ENCODE measurements around the gene ARL6IP5. TPM values are rescaled to one million over a fixed set of nuclear protein-coding genes. Genes with fewer than 3 reads are reported as not detected.

The ARL6IP5 gene
- total and polyA plus RNA-seq, 2 of the 13 experiments (the other 11 are each of a cell fraction or from before 2014, with no cell fraction given): 23.7 to 29.6 TPM

DNA sequence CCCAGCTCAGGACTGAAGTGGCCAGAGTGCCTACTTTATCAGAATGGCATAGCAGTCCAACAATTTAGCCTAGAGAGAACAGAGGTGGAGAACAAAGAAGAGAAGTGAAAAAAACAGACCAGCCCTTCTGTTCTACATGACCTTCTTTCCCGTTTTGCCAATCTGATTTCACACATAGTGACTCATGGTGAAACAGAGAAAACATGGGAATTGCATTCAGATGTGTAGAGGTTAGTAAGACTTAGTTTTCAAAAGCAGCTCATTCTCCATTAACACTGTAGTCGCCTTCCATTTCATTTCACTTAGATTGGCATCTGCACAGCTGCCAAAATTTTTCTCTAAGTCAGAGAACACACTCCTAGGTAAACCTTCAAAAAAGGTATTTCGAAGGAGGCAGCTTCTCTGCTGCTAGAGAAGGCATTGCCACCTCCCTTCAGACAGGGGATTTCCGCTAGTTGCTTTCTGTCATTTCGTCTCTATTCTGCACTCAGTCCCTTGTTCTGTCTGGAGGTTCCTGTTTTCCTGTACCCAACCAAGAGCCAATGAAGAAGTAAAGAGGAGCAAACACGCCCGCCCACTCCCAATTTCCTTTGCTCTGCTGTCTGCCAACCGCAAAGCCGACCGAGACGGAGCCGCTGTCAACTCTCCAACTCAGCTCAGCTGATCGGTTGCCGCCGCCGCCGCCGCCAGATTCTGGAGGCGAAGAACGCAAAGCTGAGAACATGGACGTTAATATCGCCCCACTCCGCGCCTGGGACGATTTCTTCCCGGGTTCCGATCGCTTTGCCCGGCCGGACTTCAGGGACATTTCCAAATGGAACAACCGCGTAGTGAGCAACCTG, at the start of gene ARL6IP5 (continued):
- TF ChIP-seq FOXO4 (CRISPR knock-in tag; conservative IDR thresholded peaks at IDR 0.05) (no peak), SYNCRIP (IDR thresholded peaks at IDR 0.05; ENCODE audit: insufficient read depth, low read depth, low read length) (no peak), THAP11 (CRISPR knock-in tag; IDR thresholded peaks at IDR 0.05) (peak; percentile 62), TFE3 (CRISPR knock-in tag; IDR thresholded peaks at IDR 0.05) (peak; percentile 45; the same call in 1 of the 2 replicates), ISX (CRISPR knock-in tag; conservative IDR thresholded peaks at IDR 0.05) (no peak), ATF7 (IDR thresholded peaks at IDR 0.05) (no peak), ATF7 (CRISPR knock-in tag; IDR thresholded peaks at IDR 0.05) (no peak), ZNF263 (CRISPR knock-in tag; IDR thresholded peaks at IDR 0.05) (no peak), ARID4A (CRISPR knock-in tag; IDR thresholded peaks at IDR 0.05; ENCODE audit: borderline replicate concordance) (peak; percentile 84), FOXA3 (CRISPR knock-in tag; IDR thresholded peaks at IDR 0.05) (peak; percentile 52; the same call in 1 of the 2 replicates), PBX2 (CRISPR knock-in tag; IDR thresholded peaks at IDR 0.05) (0 out of 2 replicates have a peak, but pooled peaks have one; percentile 23), TFDP1 (CRISPR knock-in tag; IDR thresholded peaks at IDR 0.05; ENCODE audit: borderline replicate concordance) (peak; percentile 39; the same call in 1 of the 2 replicates), ZBTB38 (CRISPR knock-in tag; IDR thresholded peaks at IDR 0.05) (0 out of 2 replicates have a peak, but pooled peaks have one; percentile 25), ATF5 (CRISPR knock-in tag; IDR thresholded peaks at IDR 0.05; ENCODE audit: low read depth) (no peak), ZFP82 (CRISPR knock-in tag; IDR thresholded peaks at IDR 0.05; ENCODE audit: borderline replicate concordance) (no peak)
- TF ChIP-seq, protein P1, sequence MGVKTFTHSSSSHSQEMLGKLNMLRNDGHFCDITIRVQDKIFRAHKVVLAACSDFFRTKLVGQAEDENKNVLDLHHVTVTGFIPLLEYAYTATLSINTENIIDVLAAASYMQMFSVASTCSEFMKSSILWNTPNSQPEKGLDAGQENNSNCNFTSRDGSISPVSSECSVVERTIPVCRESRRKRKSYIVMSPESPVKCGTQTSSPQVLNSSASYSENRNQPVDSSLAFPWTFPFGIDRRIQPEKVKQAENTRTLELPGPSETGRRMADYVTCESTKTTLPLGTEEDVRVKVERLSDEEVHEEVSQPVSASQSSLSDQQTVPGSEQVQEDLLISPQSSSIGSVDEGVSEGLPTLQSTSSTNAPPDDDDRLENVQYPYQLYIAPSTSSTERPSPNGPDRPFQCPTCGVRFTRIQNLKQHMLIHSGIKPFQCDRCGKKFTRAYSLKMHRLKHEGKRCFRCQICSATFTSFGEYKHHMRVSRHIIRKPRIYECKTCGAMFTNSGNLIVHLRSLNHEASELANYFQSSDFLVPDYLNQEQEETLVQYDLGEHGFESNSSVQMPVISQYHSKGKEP (CRISPR knock-in tag; IDR thresholded peaks at IDR 0.05): no peak

Measured in HepG2 (cell line).